ENCODE results near the gene STXBP5L.
"Not testable (repeated sequence)": the region's sequence is repeated elsewhere in the genome, so short reads cannot be mapped to it uniquely, and the experiment has no call there.

The STXBP5L gene

GRCh38 chr3:121063628-121064027 is 155.6 kb downstream of the STXBP5L start:
- DNase-seq (ENCODE audit: low spot score), result no peak

GRCh38 chr3:121064121-121064520 is 156.1 kb downstream of the STXBP5L start:
- no peak for DNase-seq (ENCODE audit: low spot score)

- no peak for DNase-seq (ENCODE audit: low spot score)
These were observed 164.1 kb downstream of the STXBP5L start for GRCh38 chr3:121072133-121072532.

- DNase-seq (ENCODE audit: low spot score), result no peak
These were observed 165.0 kb downstream of the STXBP5L start for GRCh38 chr3:121073011-121073410.

- DNase-seq (ENCODE audit: low spot score), result no peak
These were observed 167.2 kb downstream of the STXBP5L start for GRCh38 chr3:121075191-121075590.

GRCh38 chr3:121078378-121079101 is 170.5 kb downstream of the STXBP5L start:
- not testable (repeated sequence) for DNase-seq (ENCODE audit: low spot score)

GRCh38 chr3:121096953-121097352 is 188.9 kb downstream of the STXBP5L start:
- DNase-seq (ENCODE audit: low spot score), result no peak

- not testable (repeated sequence) for DNase-seq (ENCODE audit: low spot score)
These were observed 203.1 kb downstream of the STXBP5L start for GRCh38 chr3:121111086-121111485.

- no peak for DNase-seq (ENCODE audit: low spot score)
These were observed 204.1 kb downstream of the STXBP5L start for GRCh38 chr3:121111914-121112612.

GRCh38 chr3:121126033-121126706 is 218.2 kb downstream of the STXBP5L start:
- DNase-seq (ENCODE audit: low spot score), result no peak

GRCh38 chr3:121126707-121127035 is 218.7 kb downstream of the STXBP5L start:
- DNase-seq (ENCODE audit: low spot score), result no peak

GRCh38 chr3:121152573-121152972 is 244.6 kb downstream of the STXBP5L start:
- DNase-seq (ENCODE audit: low spot score), result no peak

GRCh38 chr3:121153851-121154250 is 245.8 kb downstream of the STXBP5L start:
- DNase-seq (ENCODE audit: low spot score), result no peak

- DNase-seq (ENCODE audit: low spot score), result no peak
These were observed 247.0 kb downstream of the STXBP5L start for GRCh38 chr3:121155028-121155427.

GRCh38 chr3:121165397-121165837 is 257.4 kb downstream of the STXBP5L start:
- no peak for DNase-seq (ENCODE audit: low spot score)

GRCh38 chr3:121167374-121168139 is 259.6 kb downstream of the STXBP5L start:
- no peak for DNase-seq (ENCODE audit: low spot score)

GRCh38 chr3:121175083-121175482 is 267.1 kb downstream of the STXBP5L start:
- no peak for DNase-seq (ENCODE audit: low spot score)

- not testable (repeated sequence) for DNase-seq (ENCODE audit: low spot score)
These were observed 282.6 kb downstream of the STXBP5L start for GRCh38 chr3:121190626-121191025.

- no peak for DNase-seq (ENCODE audit: low spot score)
These were observed 294.6 kb downstream of the STXBP5L start for GRCh38 chr3:121202573-121202972.

- DNase-seq (ENCODE audit: low spot score), result no peak
These were observed 315.1 kb downstream of the STXBP5L start for GRCh38 chr3:121223116-121223515.

GRCh38 chr3:121228971-121229370 is 321.0 kb downstream of the STXBP5L start:
- DNase-seq (ENCODE audit: low spot score), result no peak

- DNase-seq (ENCODE audit: low spot score), result not testable (repeated sequence)
These were observed 322.2 kb downstream of the STXBP5L start for GRCh38 chr3:121230194-121230593.

All from D341Med (cell line).